SK-N-MC (cell line): ENCODE results near the gene SEC24D.

Experiments
- DNase-seq: peaks from one replicate; pipeline ENCODE4 v3.0.0-alpha.2; 2011; ENCODE audit warnings: low read depth, low spot score
- H3K27ac ChIP-seq: fragments of 200-600 bp; sonication (generic); 2 replicates; pipeline ENCODE4 v1.5.1; 2016; ENCODE audit warnings: mixed run types
- H3K36me3 ChIP-seq: fragments of 200-600 bp; sonication (generic); 2 replicates; pipeline ENCODE4 v1.6.1; 2017; ENCODE audit warnings: antibody characterized with exemption, low read length, mixed read lengths; ENCODE audit not compliant: insufficient read depth
- H3K4me3 ChIP-seq: fragments of 200-600 bp; sonication (generic); 2 replicates; pipeline ENCODE4 v1.5.1; 2016
- H3K9ac ChIP-seq: fragments of 200-600 bp; sonication (generic); 2 replicates; pipeline ENCODE4 v1.8.0; 2017; ENCODE audit warnings: mixed run types, mixed read lengths; ENCODE audit not compliant: insufficient read length
- H3K9me3 ChIP-seq: fragments of 200-600 bp; sonication (generic); 2 replicates; pipeline ENCODE4 v1.6.1; 2017; ENCODE audit warnings: low read depth, mild to moderate bottlenecking, antibody characterized with exemption, low read length, moderate library complexity, mixed read lengths
- EZH2 ChIP-seq: fragments of 200-600 bp; sonication (generic); IDR thresholded peaks from one replicate; pipeline ENCODE4 v1.6.1; 2017; ENCODE audit warnings: antibody characterized with exemption
- FOXP2 ChIP-seq: optimal IDR thresholded peaks from 2 replicates; pipeline ENCODE3; 2011; ENCODE audit warnings: mild to moderate bottlenecking, moderate library complexity; ENCODE audit not compliant: insufficient read depth; ENCODE audit errors: extremely low read length, control extremely low read depth
- POLR2AphosphoS5 ChIP-seq: IDR thresholded peaks from 2 replicates; pipeline ENCODE4 v1.6.1; 2012; ENCODE audit warnings: mild to moderate bottlenecking, low read depth, low read length, borderline replicate concordance

Gene SEC24D

GRCh38 chr4:118836301-118837120 is 585 bp upstream of the SEC24D start:
- Histone ChIP-seq H3K36me3 (peaks cover 17% of the 10 kb centered on the region), H3K27ac (peak overlapping the region; percentile 80), H3K4me3 (peak overlapping the region; percentile 99), H3K9me3 (no peaks in the 10 kb centered on the region), H3K9ac (peak overlapping the region; percentile 94)
- DNase-seq: peak; percentile 18
- TF ChIP-seq EZH2: no peak
- no peak; the same call in 1 of the 2 replicates for TF ChIP-seq POLR2AphosphoS5
- no peak for TF ChIP-seq FOXP2

GRCh38 chr4:118834960-118835569 is 861 bp downstream of the SEC24D start:
- Histone ChIP-seq H3K9ac (peak overlapping the region; percentile 94), H3K27ac (no peak overlapping the region), H3K36me3 (peaks cover 26% of the 10 kb centered on the region), H3K9me3 (no peaks in the 10 kb centered on the region), H3K4me3 (peak overlapping the region; percentile 99)
- TF ChIP-seq FOXP2 (no peak), POLR2AphosphoS5 (no peak), EZH2 (no peak)
- DNase-seq: no peak

DNA sequence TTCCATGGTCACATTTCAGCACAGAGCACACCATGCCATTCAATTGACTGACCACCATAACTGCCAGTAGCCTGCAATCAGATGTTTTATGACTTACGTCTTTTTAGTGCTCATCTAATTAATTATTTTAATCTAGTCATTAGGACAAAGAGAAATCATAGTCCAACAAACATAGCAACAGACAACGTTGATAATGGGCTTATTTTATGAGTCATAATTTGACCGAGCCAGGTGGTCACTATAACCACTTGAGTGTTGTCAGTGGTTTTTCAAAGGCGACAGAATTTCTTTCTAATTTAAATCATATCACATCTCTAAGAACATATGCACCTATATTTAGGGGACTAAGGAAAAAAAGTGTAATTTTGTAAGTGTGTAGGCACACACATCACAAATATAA is 1.9 kb downstream of the SEC24D start:
- H3K27ac ChIP-seq: no peak overlapping the region
- no peak for DNase-seq
- H3K4me3 ChIP-seq: no peak overlapping the region; the same call in 1 of the 2 replicates
- H3K36me3 ChIP-seq: peaks cover 32% of the 10 kb centered on the region
- TF ChIP-seq FOXP2 (no peak), EZH2 (no peak), POLR2AphosphoS5 (no peak)
- H3K9ac ChIP-seq: no peak overlapping the region
- H3K9me3 ChIP-seq: no peaks in the 10 kb centered on the region

DNA sequence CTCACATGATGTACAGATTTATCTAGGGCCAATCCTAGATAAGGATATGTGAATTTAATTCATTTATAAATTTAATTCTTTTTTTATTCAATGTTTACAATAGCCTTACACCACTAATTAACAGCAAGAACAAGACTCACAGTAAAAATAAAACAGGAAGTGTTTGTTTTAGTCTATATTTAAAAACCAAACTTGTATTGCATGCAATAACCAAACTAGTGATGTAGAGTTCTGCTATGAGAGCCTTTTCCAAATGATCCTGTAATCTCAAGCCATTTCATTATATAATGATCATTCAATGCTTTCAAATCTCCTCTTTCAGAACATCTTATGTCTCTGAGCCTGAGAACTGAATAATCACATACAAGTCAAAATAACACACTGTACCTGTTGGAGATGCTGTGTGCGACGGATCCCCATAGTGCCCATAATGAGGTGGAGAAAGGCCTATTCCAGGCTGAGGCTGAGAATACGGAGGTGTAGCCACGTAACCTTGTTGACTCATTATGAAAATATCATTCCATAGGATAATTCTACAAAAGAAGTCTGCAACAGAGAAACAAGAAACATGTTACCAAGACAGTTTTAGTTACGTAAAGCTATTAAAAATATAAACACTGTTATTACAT is 2.6 kb downstream of the SEC24D start:
- H3K4me3 ChIP-seq: no peak overlapping the region
- H3K9me3 ChIP-seq: no peaks in the 10 kb centered on the region
- no peak overlapping the region for H3K9ac ChIP-seq
- no peak for DNase-seq
- H3K36me3 ChIP-seq: peaks cover 38% of the 10 kb centered on the region
- TF ChIP-seq FOXP2: no peak
- no peak overlapping the region for H3K27ac ChIP-seq

DNA sequence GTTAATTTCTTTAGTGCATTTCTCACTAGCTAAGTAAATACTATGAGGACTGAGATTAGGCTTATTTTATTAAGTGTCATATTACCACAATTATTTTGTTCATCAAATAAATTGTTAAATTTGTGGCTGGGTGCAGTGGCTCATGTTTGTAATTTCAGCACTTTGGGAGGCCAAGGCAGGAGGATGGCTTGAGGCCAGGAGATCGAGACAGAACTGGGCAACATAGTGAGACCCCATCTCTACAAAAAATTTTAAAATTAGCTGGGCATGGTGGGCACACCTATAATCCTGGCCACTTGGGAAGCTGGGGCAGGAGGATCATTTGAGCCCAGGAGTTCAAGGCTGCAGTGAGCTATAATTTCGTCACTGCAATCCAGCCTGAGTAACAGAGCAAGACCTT is 6.8 kb downstream of the SEC24D start:
- H3K9me3 ChIP-seq: no peaks in the 10 kb centered on the region
- peaks cover 50% of the 10 kb centered on the region for H3K36me3 ChIP-seq
- H3K4me3 ChIP-seq: no peak overlapping the region
- no peak for DNase-seq
- no peak overlapping the region for H3K9ac ChIP-seq
- TF ChIP-seq FOXP2: no peak
- no peak for TF ChIP-seq EZH2
- no peak for TF ChIP-seq POLR2AphosphoS5
- no peak overlapping the region for H3K27ac ChIP-seq

DNA sequence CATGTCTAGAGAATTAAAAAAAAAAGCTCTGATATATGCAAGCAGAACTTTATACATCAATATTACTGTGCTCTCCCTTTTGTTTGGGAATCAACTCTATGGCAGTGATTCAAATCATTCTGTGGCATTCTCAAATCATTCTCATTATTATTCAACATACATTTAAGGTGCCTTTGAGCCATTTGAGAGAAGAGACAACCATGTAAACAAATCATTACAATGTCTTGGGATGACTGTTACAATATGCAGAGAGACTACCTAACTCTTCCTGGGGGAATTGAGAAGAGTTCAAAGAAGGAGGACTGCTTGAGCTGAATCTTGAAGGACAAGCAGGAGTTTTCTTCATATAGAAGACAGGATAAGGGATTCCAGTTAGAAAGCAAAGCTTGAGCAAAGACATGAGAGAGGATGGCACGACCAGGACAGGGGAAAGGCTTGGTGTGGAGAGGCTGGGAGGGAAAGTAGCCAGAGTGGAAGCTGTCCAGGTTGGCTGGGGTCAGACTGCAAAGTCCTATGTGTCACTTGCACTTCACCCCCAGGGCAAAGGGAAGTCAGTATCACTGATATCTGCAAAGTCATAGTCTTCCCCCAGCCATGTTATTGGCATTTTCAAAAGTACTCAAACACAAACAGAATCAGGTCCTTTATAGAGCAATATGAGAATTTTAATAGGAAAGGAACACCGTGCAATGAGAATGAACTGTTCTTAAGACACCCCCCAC is 9.0 kb downstream of the SEC24D start:
- H3K9me3 ChIP-seq: no peaks in the 10 kb centered on the region
- H3K36me3 ChIP-seq: peaks cover 55% of the 10 kb centered on the region
- TF ChIP-seq FOXP2 (no peak), EZH2 (no peak), POLR2AphosphoS5 (no peak)

DNA sequence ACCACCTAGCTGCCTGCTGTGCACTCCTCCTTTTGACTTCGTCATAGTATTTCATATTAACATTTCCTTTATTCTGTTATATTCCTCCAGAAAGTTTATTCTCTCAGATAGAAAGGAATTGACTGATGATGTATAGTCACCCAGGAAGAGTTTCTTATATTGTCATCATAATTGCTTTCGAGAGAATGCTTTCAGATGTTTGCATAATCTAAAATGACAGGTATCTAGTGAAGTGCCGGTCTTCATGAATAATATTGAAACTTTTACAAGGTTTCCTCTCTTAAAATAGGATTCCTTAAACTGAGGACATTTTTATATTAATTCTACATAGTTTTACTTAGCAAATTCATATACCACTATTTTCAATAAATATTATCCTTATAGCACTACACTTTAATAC is 10.1 kb downstream of the SEC24D start:
- Histone ChIP-seq H3K36me3 (peaks cover 48% of the 10 kb centered on the region), H3K9me3 (no peaks in the 10 kb centered on the region), H3K9ac (no peak overlapping the region), H3K27ac (no peak overlapping the region), H3K4me3 (no peak overlapping the region)
- TF ChIP-seq POLR2AphosphoS5 (no peak), EZH2 (no peak), FOXP2 (no peak)
- DNase-seq: no peak

More for the DNA sequence above, 9.0 kb downstream of the SEC24D start:
- Histone ChIP-seq H3K4me3 (no peak overlapping the region), H3K27ac (no peak overlapping the region), H3K9ac (no peak overlapping the region)
- no peak for DNase-seq

- no peak overlapping the region for H3K27ac ChIP-seq
- TF ChIP-seq FOXP2 (no peak), EZH2 (no peak), POLR2AphosphoS5 (no peak)
- peaks cover 38% of the 10 kb centered on the region for H3K36me3 ChIP-seq
Measured at GRCh38 chr4:118824141-118824540, 11.8 kb downstream of the SEC24D start.

GRCh38 chr4:118823471-118823870 is 12.5 kb downstream of the SEC24D start:
- DNase-seq: no peak
- TF ChIP-seq EZH2 (no peak), FOXP2 (no peak), POLR2AphosphoS5 (no peak)
- Histone ChIP-seq H3K36me3 (peaks cover 31% of the 10 kb centered on the region), H3K4me3 (no peak overlapping the region), H3K9ac (no peak overlapping the region), H3K9me3 (no peaks in the 10 kb centered on the region), H3K27ac (no peak overlapping the region)

More at GRCh38 chr4:118824141-118824540, 11.8 kb downstream of the SEC24D start:
- Histone ChIP-seq H3K9ac (no peak overlapping the region), H3K9me3 (no peaks in the 10 kb centered on the region), H3K4me3 (no peak overlapping the region)
- DNase-seq: no peak
